GM12878 (cell line): ENCODE results near the gene ARHGEF25. TPM values are rescaled to one million over a fixed set of nuclear protein-coding genes. Genes with fewer than 3 reads are reported as not detected.

ENCODE experiments used
- ATAC-seq: fragments of 200-7000 bp; cut with Tn5 transposase; 3 replicates; pipeline ENCODE4 v1.9.1; 2020; ENCODE audit warnings: mild to moderate bottlenecking, moderate library complexity
- BruUV-seq: library from RNA; stranded (reverse); fragments of 400-500 nt; replicated peaks from 2 replicates; lab custom pipeline; 2021; lab: Mats Ljungman, UMichigan
- CTCF ChIA-PET: fragments of 300-600 bp; sonication (Branson Sonifier 250); formaldehyde crosslinking; extraction: SDS; loops from one replicate; lab custom pipeline; 2021; ENCODE audit warnings: inconsistent platforms; lab: Yijun Ruan, JAX
- POLR2A ChIA-PET: fragments of 350-600 bp; formaldehyde crosslinking; extraction: SDS; loops from one replicate; lab custom pipeline; 2021; ENCODE audit warnings: inconsistent platforms; lab: Charles Lee
- RAD21 ChIA-PET: fragments of 300-600 bp; sonication (Branson Sonifier 250); formaldehyde crosslinking; loops from one replicate; lab custom pipeline; 2023; ENCODE audit warnings: antibody characterized with exemption; ENCODE audit not compliant: unreplicated experiment; lab: Charles Lee
- SMC1A ChIA-PET: fragments of 300-600 bp; sonication (Branson Sonifier 250); formaldehyde crosslinking; loops from one replicate; lab custom pipeline; 2023; ENCODE audit not compliant: unreplicated experiment, uncharacterized antibody; lab: Charles Lee
- DNase-seq: peaks from one replicate; pipeline ENCODE4 v3.0.0-alpha.2; 2011; ENCODE audit warnings: low read depth, low spot score
- FAIRE-seq: peaks from 3 replicates; lab custom pipeline; 2011; peaks lifted over from hg19 to GRCh38; lab: Jason Lieb, UNC
- H2AFZ ChIP-seq: 2 replicates; pipeline ENCODE4 v1.6.0; 2011; ENCODE audit warnings: low read depth, low read length, control low read depth; ENCODE audit not compliant: control insufficient read depth
- H3K27ac ChIP-seq: 2 replicates; pipeline ENCODE4 v1.5.1; 2011; ENCODE audit warnings: control low read depth; ENCODE audit not compliant: control insufficient read depth, insufficient read depth
- H3K27me3 ChIP-seq, 2 experiments: replicated peaks in 1 of 2; 2 replicates each; pipeline versions ENCODE4 v1.6.0 to v1.6.1; 2011; ENCODE audit warnings: low read length in 1 of 2; ENCODE audit not compliant: control insufficient read depth in 2 of 2, insufficient read depth in 2 of 2
- H3K36me3 ChIP-seq, 2 experiments: 2 replicates each; pipeline ENCODE4 v1.5.1; 2011; ENCODE audit warnings: low read length in 1 of 2; ENCODE audit not compliant: control insufficient read depth in 2 of 2, insufficient read depth in 2 of 2
- H3K4me1 ChIP-seq: 2 replicates; pipeline ENCODE4 v1.6.1; 2011; ENCODE audit warnings: mild to moderate bottlenecking, low read length, moderate library complexity, mixed read lengths; ENCODE audit not compliant: control insufficient read depth, insufficient read depth
- H3K4me2 ChIP-seq: 2 replicates; pipeline ENCODE4 v1.6.0; 2011; ENCODE audit warnings: control low read depth; ENCODE audit not compliant: control insufficient read depth, insufficient read depth
- H3K4me3 ChIP-seq: fragments of 200-600 bp; sonication (generic); 2 replicates; pipeline ENCODE4 v1.5.1; 2016
- H3K79me2 ChIP-seq: 2 replicates; pipeline ENCODE4 v1.6.0; 2011; ENCODE audit warnings: low read length; ENCODE audit not compliant: control insufficient read depth, insufficient read depth
- H3K9ac ChIP-seq: 2 replicates; pipeline ENCODE4 v1.8.0; 2011; ENCODE audit warnings: low read length, control low read depth, mixed read lengths; ENCODE audit not compliant: control insufficient read depth, insufficient read depth
- H3K9me3 ChIP-seq: replicated peaks from 3 replicates; pipeline ENCODE4 v1.5.1; 2011; ENCODE audit warnings: mild to moderate bottlenecking, low read length; ENCODE audit not compliant: control insufficient read depth, insufficient read depth
- H4K20me1 ChIP-seq: 2 replicates; pipeline ENCODE4 v1.6.0; 2011; ENCODE audit not compliant: control insufficient read depth, insufficient read depth
- BCL11A ChIP-seq: IDR thresholded peaks from 2 replicates; pipeline ENCODE4 v1.6.1; 2011; ENCODE audit warnings: low read depth, low read length
- CBX5 ChIP-seq: sonication (generic); IDR thresholded peaks from 2 replicates; pipeline ENCODE4 v1.6.1; 2016; ENCODE audit warnings: low read depth, moderate library complexity, mild to moderate bottlenecking, inconsistent platforms
- HDAC2 ChIP-seq: fragments of 200-600 bp; sonication (generic); IDR thresholded peaks from 2 replicates; pipeline ENCODE4 v1.6.1; 2017
- KDM1A ChIP-seq: fragments of 200-600 bp; sonication (generic); IDR thresholded peaks from 2 replicates; pipeline ENCODE4 v1.6.1; 2016; ENCODE audit warnings: borderline replicate concordance
- MEF2B ChIP-seq: fragments of 450-650 bp; IDR thresholded peaks from 2 replicates; pipeline ENCODE4 v1.6.1; 2018; ENCODE audit warnings: mild to moderate bottlenecking, moderate library complexity; ENCODE audit not compliant: partially characterized antibody, poor library complexity, severe bottlenecking
- NFYB ChIP-seq: IDR thresholded peaks from 2 replicates; pipeline ENCODE4 v1.6.1; 2011; ENCODE audit warnings: low read depth, mild to moderate bottlenecking, low read length, improper control_type of control experiment, moderate library complexity; ENCODE audit not compliant: insufficient read depth
- RELA ChIP-seq: fragments of 450-650 bp; IDR thresholded peaks from 2 replicates; pipeline ENCODE4 v1.8.0; 2014; ENCODE audit warnings: borderline replicate concordance; ENCODE audit not compliant: partially characterized antibody
- SIN3A ChIP-seq: IDR thresholded peaks from 2 replicates; pipeline ENCODE4 v1.6.1; 2012; ENCODE audit warnings: low read depth, low read length, improper control_type of control experiment
- ZNF24 ChIP-seq: fragments of 450-650 bp; IDR thresholded peaks from 2 replicates; pipeline ENCODE4 v1.6.1; 2017; ENCODE audit warnings: antibody characterized with exemption, mild to moderate bottlenecking
- WGBS: methylation state at CpG from one replicate; pipeline ENCODE4 v1.1.6; 2016; ENCODE audit warnings: low lambda C conversion rate; ENCODE audit not compliant: insufficient replicate concordance, insufficient coverage; ENCODE audit errors: missing lambda C conversion rate; 5-methylcytosine and 5-hydroxymethylcytosine counted together
- in situ Hi-C: fragments of 300-500 bp; cut with MboI; formaldehyde crosslinking; loops from 9 replicates; pipeline ENCODE4 v1.14.3; 2018; ENCODE audit warnings: mixed read lengths
- intact Hi-C: fragments of 100-400 bp; cut with micrococcal nuclease; formaldehyde crosslinking; loops from one replicate; pipeline ENCODE4 v1.14.2; 2022; ENCODE audit not compliant: unreplicated experiment
- polyA plus RNA-seq, 11 experiments: library from polyadenylated mRNA; depleted of rRNA in 4 of 11; unstranded in 6 of 11; stranded (reverse) in 5 of 11; fragments of >200 nt; fragmentation: Nextera tagmentation in 4 of 11; fragmentation: Illumina TruSeq in 1 of 11; extraction: Ambion mirVana in 4 of 11; extraction: Trizol in 1 of 11; gene quantifications; 1 replicate in 1 of 11; 2 replicates in 10 of 11; pipeline versions ENCODE4 v1.2.1 to v1.2.3, GENCODE V29; 2011 to 2016; ENCODE audit warnings: inconsistent platforms in 2 of 11, missing spikeins in 2 of 11, low read depth in 1 of 11
- total RNA-seq, 4 experiments: library from RNA; depleted of rRNA in 3 of 4; stranded (reverse); fragments of >200 nt in 3 of 4; fragmentation: Illumina TruSeq in 1 of 4; extraction: Trizol in 1 of 4; gene quantifications; 2 replicates each; pipeline versions ENCODE4 v1.2.1 to v1.2.3, GENCODE V29; 2013 to 2021
- TF ChIP-seq, protein P1 (sequence below): fragments of 450-650 bp; IDR thresholded peaks from 2 replicates; pipeline ENCODE4 v1.6.1; 2017; ENCODE audit warnings: mild to moderate bottlenecking, low read depth, inconsistent platforms; ENCODE audit not compliant: poor library complexity, severe bottlenecking

ARHGEF25 gene
- total and polyA plus RNA-seq, 10 of the 15 experiments (the other 5 are each of a cell fraction or from before 2014, with no cell fraction given) = 0.08 to 4.5 (median 1.2) TPM; not detected in 3

DNA sequence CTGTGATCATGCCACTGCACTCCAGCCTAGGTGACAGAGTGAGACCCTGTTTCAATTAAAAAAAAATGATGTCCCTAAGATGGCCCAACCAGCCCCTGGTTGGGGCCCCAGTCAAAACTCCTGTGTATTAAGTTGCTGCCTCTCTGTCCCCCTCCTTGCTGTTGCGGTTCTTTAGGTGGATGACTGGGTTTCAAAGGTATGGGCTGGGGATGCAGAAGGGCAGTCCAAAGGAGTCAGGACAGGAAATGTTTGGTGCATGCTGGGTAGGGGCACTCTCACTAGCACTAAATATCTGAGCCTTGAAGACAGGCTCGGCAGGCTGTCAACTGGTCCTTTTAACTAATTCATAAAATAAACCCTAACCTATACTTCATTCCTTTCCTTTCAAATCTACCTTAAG, 32.2 kb upstream of the ARHGEF25 start:
- SMC1A ChIA-PET = interaction anchor here (0.7 to 1.2 kb wide), 3 partner anchors 42 to 88 kb away, joined by 3 read pairs; no protein-coding TSS in a partner anchor
- ATAC-seq (no peak), FAIRE-seq (no peak), DNase-seq (no peak)
- Histone ChIP-seq H2AFZ (no peak overlapping the region), H3K9ac (no peak overlapping the region), H4K20me1 (no peaks in the 10 kb centered on the region), H3K4me2 (no peak overlapping the region), H3K36me3 (no peaks in the 10 kb centered on the region), H3K79me2 (no peaks in the 10 kb centered on the region), H3K9me3 (no peaks in the 10 kb centered on the region), H3K4me3 (no peak overlapping the region), H3K27me3 (no peaks in the 10 kb centered on the region; a peak in 2 of 4 replicates), H3K4me1 (no peaks in the 10 kb centered on the region), H3K27ac (no peak overlapping the region)
- POLR2A ChIA-PET = no interaction called here
- 90% methylated on average over 2 of the region's 2 CpGs for WGBS
- CTCF ChIA-PET = interaction anchor here (7.8 kb wide), 1 partner anchor 42 kb away, joined by 119 read pairs; no protein-coding TSS in a partner anchor
- no TSS peak for BruUV-seq
- intact Hi-C loops (no loop called here), in situ Hi-C loops (no loop called here)
- RAD21 ChIA-PET = interaction anchor here (0.6 kb wide), 1 partner anchor 30 kb away, joined by 4 read pairs; no protein-coding TSS in a partner anchor
- no peak for TF ChIP-seq SIN3A
- no peak for TF ChIP-seq NFYB
- no peak for TF ChIP-seq ZNF24

DNA sequence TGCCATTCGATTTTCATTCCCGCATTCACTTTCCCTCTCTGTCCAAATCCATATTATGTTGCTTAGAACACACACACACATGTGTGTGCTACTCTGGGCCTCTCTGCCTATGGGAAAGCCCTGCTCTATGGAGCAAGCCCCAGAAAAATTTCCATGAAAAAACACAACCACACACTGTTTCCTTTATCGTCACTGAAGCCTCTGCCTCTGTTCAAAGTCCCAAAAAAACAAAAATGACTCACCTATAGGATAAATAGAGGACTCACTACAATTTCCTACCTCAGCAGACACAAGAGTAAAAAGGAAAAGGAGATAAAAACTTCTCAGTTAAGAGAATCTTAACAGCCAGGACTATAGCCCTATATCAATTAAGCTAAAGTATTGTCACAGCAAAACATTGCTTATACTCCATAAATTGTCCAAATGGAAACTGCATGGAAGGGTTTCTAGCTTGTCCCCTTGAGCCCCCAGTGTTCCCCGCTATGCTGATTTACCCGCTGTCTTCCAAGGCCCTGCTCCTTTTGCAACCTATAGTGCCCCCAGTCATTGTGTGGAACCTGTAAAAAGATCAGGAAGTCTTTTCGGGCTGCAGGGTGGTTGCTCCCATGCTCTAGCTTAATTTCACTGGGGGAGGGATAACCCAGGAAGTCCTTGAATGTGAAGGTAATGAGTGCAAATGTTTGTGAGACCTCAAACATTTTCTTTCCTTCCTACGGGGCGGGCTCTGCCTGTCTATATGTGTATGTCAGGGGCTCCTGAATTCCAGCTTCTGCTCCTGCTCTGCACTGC, 31.4 kb upstream of the ARHGEF25 start:
- no peaks in the 10 kb centered on the region for H3K36me3 ChIP-seq
- TF ChIP-seq HDAC2 = no peak
- TF ChIP-seq, protein P1, sequence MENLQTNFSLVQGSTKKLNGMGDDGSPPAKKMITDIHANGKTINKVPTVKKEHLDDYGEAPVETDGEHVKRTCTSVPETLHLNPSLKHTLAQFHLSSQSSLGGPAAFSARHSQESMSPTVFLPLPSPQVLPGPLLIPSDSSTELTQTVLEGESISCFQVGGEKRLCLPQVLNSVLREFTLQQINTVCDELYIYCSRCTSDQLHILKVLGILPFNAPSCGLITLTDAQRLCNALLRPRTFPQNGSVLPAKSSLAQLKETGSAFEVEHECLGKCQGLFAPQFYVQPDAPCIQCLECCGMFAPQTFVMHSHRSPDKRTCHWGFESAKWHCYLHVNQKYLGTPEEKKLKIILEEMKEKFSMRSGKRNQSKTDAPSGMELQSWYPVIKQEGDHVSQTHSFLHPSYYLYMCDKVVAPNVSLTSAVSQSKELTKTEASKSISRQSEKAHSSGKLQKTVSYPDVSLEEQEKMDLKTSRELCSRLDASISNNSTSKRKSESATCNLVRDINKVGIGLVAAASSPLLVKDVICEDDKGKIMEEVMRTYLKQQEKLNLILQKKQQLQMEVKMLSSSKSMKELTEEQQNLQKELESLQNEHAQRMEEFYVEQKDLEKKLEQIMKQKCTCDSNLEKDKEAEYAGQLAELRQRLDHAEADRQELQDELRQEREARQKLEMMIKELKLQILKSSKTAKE = no peak
- no peak for TF ChIP-seq KDM1A
- no peak for TF ChIP-seq MEF2B
- no peak for TF ChIP-seq CBX5
- TF ChIP-seq BCL11A = no peak
- TF ChIP-seq RELA = no peak
- TF ChIP-seq, all 136 proteins: peak for 0
- CTCF ChIA-PET = interaction anchor here (0.6 to 7.8 kb wide), 7 partner anchors 34 to 124 kb away, joined by 3 to 119 read pairs (median 7); partner anchors contain the start of genes GLI1 and INHBE
- H4K20me1 ChIP-seq = no peaks in the 10 kb centered on the region
- no peak overlapping the region for H2AFZ ChIP-seq
- no peaks in the 10 kb centered on the region for H3K4me1 ChIP-seq
- SMC1A ChIA-PET = interaction anchor here (1.0 to 1.3 kb wide), 3 partner anchors 41 to 121 kb away, joined by 3 to 6 read pairs (median 3); no protein-coding TSS in a partner anchor
- in situ Hi-C loops (no loop called here), intact Hi-C loops (loop anchor here (10.0 kb wide), 1 partner anchor 325 kb away; no protein-coding TSS in a partner anchor)
- no peak overlapping the region for H3K9ac ChIP-seq
- POLR2A ChIA-PET = interaction anchor here (0.6 to 1.1 kb wide), 2 partner anchors 36 to 1085 kb away, joined by 3 read pairs; no protein-coding TSS in a partner anchor
- 39% methylated on average over 8 of the region's 8 CpGs for WGBS
- H3K4me3 ChIP-seq = no peak overlapping the region
- H3K4me2 ChIP-seq = no peak overlapping the region
- RAD21 ChIA-PET = interaction anchor here (0.9 kb wide), 1 partner anchor 53 kb away, joined by 3 read pairs; the partner anchor contains the start of gene B4GALNT1
- no peak for FAIRE-seq
- H3K9me3 ChIP-seq = no peaks in the 10 kb centered on the region
- H3K79me2 ChIP-seq = no peaks in the 10 kb centered on the region
- ATAC-seq = no peak
- no peak for DNase-seq
- H3K27ac ChIP-seq = no peak overlapping the region
- no TSS peak for BruUV-seq
- H3K27me3 ChIP-seq = no peaks in the 10 kb centered on the region; a peak in 2 of 4 replicates
